Liver (tissue), 9 donors: Measurements from ENCODE around the gene TBX21. TPM values are rescaled to one million over a fixed set of nuclear protein-coding genes. Genes with fewer than 3 reads are reported as not detected.

Source experiments
- DNase-seq: peaks from one replicate; pipeline ENCODE4 v3.0.0-alpha.2; 2017; ENCODE audit warnings: low spot score
- H3K27ac ChIP-seq, 2 donors: one replicate each; pipeline ENCODE4 v1.7.0; 2013; ENCODE audit warnings: inconsistent platforms in 2 of 2, low read length in 2 of 2, control low read depth in 1 of 2, low read depth in 1 of 2, mild to moderate bottlenecking in 1 of 2
- H3K27me3 ChIP-seq, 4 donors: one replicate each; pipeline versions ENCODE4 v1.6.1 to v1.7.0; 2013; ENCODE audit warnings: low read length in 3 of 4, inconsistent platforms in 1 of 4, mild to moderate bottlenecking in 1 of 4, moderate library complexity in 1 of 4; ENCODE audit not compliant: control insufficient read depth in 4 of 4, insufficient read depth in 4 of 4
- H3K36me3 ChIP-seq, 4 donors: one replicate each; pipeline versions ENCODE4 v1.6.1 to v1.7.0; 2013; ENCODE audit warnings: low read length in 3 of 4, mild to moderate bottlenecking in 3 of 4, low read depth in 1 of 4, moderate library complexity in 1 of 4; ENCODE audit not compliant: control insufficient read depth in 4 of 4, insufficient read depth in 3 of 4
- H3K4me1 ChIP-seq, 4 donors: one replicate each; pipeline versions ENCODE4 v1.6.1 to v1.7.0; 2013; ENCODE audit warnings: low read length in 3 of 4, mild to moderate bottlenecking in 3 of 4, moderate library complexity in 1 of 4; ENCODE audit not compliant: control insufficient read depth in 4 of 4, insufficient read depth in 4 of 4
- H3K4me3 ChIP-seq, 3 donors: one replicate each; pipeline versions ENCODE4 v1.6.1 to v1.7.0; 2013; ENCODE audit warnings: low read length in 3 of 3, control low read depth in 1 of 3, low read depth in 1 of 3, mild to moderate bottlenecking in 1 of 3
- H3K9ac ChIP-seq, 2 donors: one replicate each; pipeline ENCODE4 v1.7.0; 2013; ENCODE audit warnings: low read length in 2 of 2, mild to moderate bottlenecking in 2 of 2, moderate library complexity in 2 of 2, control low read depth in 1 of 2, low read depth in 1 of 2
- H3K9me3 ChIP-seq, 4 donors: one replicate each; pipeline versions ENCODE4 v1.6.1 to v1.7.0; 2013; ENCODE audit warnings: low read length in 3 of 4; ENCODE audit not compliant: control insufficient read depth in 4 of 4
- CTCF ChIP-seq: fragments of 150-350 bp; IDR thresholded peaks from 2 replicates; pipeline ENCODE4 v1.5.1; 2017; ENCODE audit warnings: improper control_type of control experiment, low read depth, low read length; ENCODE audit not compliant: missing input control
- EGR1 ChIP-seq, 2 donors: IDR thresholded peaks; 2 replicates each; pipeline ENCODE4 v1.6.1; 2016 to 2018; ENCODE audit warnings: antibody characterized with exemption in 2 of 2, low read depth in 2 of 2
- FOXA1 ChIP-seq: IDR thresholded peaks from 2 replicates; pipeline ENCODE4 v1.6.1; 2016; ENCODE audit warnings: antibody characterized with exemption
- FOXA2 ChIP-seq: IDR thresholded peaks from 2 replicates; pipeline ENCODE4 v1.6.1; 2016; ENCODE audit warnings: antibody characterized with exemption
- HNF4A ChIP-seq, 2 donors: conservative IDR thresholded peaks; 2 replicates each; pipeline ENCODE4 v1.6.1; 2016; ENCODE audit warnings: antibody characterized with exemption in 2 of 2, mild to moderate bottlenecking in 2 of 2
- MAX ChIP-seq: IDR thresholded peaks from 2 replicates; pipeline ENCODE4 v1.6.1; 2016; ENCODE audit warnings: antibody characterized with exemption
- NR2F2 ChIP-seq: IDR thresholded peaks from 2 replicates; pipeline ENCODE4 v1.6.1; 2016; ENCODE audit warnings: antibody characterized with exemption
- RAD21 ChIP-seq, 2 donors: IDR thresholded peaks; 2 replicates each; pipeline ENCODE4 v1.6.1; 2016; ENCODE audit warnings: antibody characterized with exemption in 2 of 2, mild to moderate bottlenecking in 2 of 2
- RXRA ChIP-seq, 2 donors: IDR thresholded peaks; 2 replicates each; pipeline ENCODE4 v1.6.1; 2017 to 2018; ENCODE audit warnings: antibody characterized with exemption in 2 of 2, mild to moderate bottlenecking in 1 of 2
- SP1 ChIP-seq: IDR thresholded peaks from 2 replicates; pipeline ENCODE4 v1.6.1; 2018; ENCODE audit warnings: antibody characterized with exemption, mild to moderate bottlenecking
- TAF1 ChIP-seq: conservative IDR thresholded peaks from 2 replicates; pipeline ENCODE4 v1.6.1; 2016; ENCODE audit warnings: antibody characterized with exemption, mild to moderate bottlenecking
- YY1 ChIP-seq: IDR thresholded peaks from 2 replicates; pipeline ENCODE4 v1.6.1; 2016; ENCODE audit warnings: antibody characterized with exemption, mild to moderate bottlenecking
- WGBS: extraction: QIAGEN DNeasy Blood & Tissue Kit; methylation state at CpG from one replicate; pipeline ENCODE4 v1.1.7; 2013; 5-methylcytosine and 5-hydroxymethylcytosine counted together
- polyA plus RNA-seq, 2 donors: library from polyadenylated mRNA; stranded (reverse) in 1 of 2; unstranded in 1 of 2; fragments of 200-250 nt in 1 of 2; fragments of >200 nt in 1 of 2; fragmentation: Nextera tagmentation in 1 of 2; extraction: Ambion mirVana in 1 of 2; gene quantifications; one replicate each; pipeline versions ENCODE4 v1.2.1 to v1.2.3, GENCODE V29; 2013 to 2015
- total RNA-seq, 2 donors: library from RNA; depleted of rRNA; stranded (reverse); fragments of >200 nt; gene quantifications; one replicate each; pipeline ENCODE4 v1.2.3, GENCODE V29; 2014
- TF ChIP-seq, protein P1 (sequence below): IDR thresholded peaks from 2 replicates; pipeline ENCODE4 v1.6.1; 2016; ENCODE audit warnings: antibody characterized with exemption
- donor health status: healthy.
- donor health status: healthy.
- donor health status: healthy.
- donor health status: healthy.
- donor health status: healthy.

TBX21 gene
- total and polyA plus RNA-seq, 4 donors = 0.19 to 0.59 (median 0.25) TPM; not detected in 1

GRCh38 chr17:47789611-47790561 lies 56.9 kb downstream of the TBX21 start:
- H3K36me3 ChIP-seq = no peaks in the 10 kb centered on the region
- peak overlapping the region in 1 of 3 donors; percentile 42 for H3K4me3 ChIP-seq
- peaks cover 0 to 9% (median 4%) of the 10 kb centered on the region in 4 donors for H3K4me1 ChIP-seq
- no peak overlapping the region for H3K27ac ChIP-seq
- TF ChIP-seq CTCF (peak; percentile 40), NR2F2 (no peak), RAD21 (IDR thresholded peaks at IDR 0.05) (peak; percentile 57 to 60)
- WGBS = 3% methylated on average over 70 of the region's 70 CpGs
- H3K9me3 ChIP-seq = no peaks in the 10 kb centered on the region
- H3K9ac ChIP-seq = no peak overlapping the region
- peaks cover 3 to 20% (median 10%) of the 10 kb centered on the region in 4 donors for H3K27me3 ChIP-seq
- DNase-seq = no peak

DNA sequence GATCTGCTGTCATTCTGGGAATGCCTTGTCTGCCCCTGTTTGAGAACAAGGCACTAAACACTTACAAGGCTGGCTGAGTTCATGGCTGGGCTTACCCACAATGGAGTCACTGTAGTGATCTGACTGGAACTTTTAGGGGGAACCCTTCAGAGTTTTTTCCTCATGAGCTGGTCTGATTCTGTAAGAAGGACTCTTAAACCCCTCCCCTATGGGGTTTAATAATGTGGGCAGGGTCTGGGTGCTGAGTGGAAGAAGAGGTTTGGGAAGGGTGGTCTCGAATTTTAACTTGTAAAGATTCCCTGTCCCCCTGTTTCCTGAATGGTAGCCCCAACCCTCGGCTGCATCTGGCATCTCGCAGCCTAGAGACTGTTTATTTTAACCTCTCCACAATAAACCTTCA lies 58.0 kb downstream of the TBX21 start:
- Histone ChIP-seq H3K9ac (no peak overlapping the region), H3K36me3 (no peaks in the 10 kb centered on the region), H3K4me3 (no peak overlapping the region), H3K27ac (no peak overlapping the region), H3K4me1 (peaks cover 0 to 9% (median 4%) of the 10 kb centered on the region in 4 donors), H3K27me3 (peaks cover 3 to 20% (median 10%) of the 10 kb centered on the region in 4 donors), H3K9me3 (no peaks in the 10 kb centered on the region)
- TF ChIP-seq RXRA (IDR thresholded peaks at IDR 0.05) = no peak
- TF ChIP-seq FOXA1 = no peak
- no peak for TF ChIP-seq EGR1 (IDR thresholded peaks at IDR 0.05; ENCODE audit: low read depth in 2 of 2)
- TF ChIP-seq NR2F2 = no peak
- TF ChIP-seq, protein P1, sequence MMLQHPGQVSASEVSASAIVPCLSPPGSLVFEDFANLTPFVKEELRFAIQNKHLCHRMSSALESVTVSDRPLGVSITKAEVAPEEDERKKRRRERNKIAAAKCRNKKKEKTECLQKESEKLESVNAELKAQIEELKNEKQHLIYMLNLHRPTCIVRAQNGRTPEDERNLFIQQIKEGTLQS = no peak
- TF ChIP-seq CTCF = no peak
- no peak for TF ChIP-seq HNF4A (conservative IDR thresholded peaks at IDR 0.05)
- no peak for TF ChIP-seq FOXA2
- no peak for TF ChIP-seq SP1
- no peak for TF ChIP-seq YY1
- TF ChIP-seq MAX = no peak
- no peak for TF ChIP-seq TAF1
- WGBS = 42% methylated on average over 3 of the region's 3 CpGs
- DNase-seq = no peak
